H9 (cell line): ENCODE results near the gene MAPKAPK2. TPM values are rescaled to one million over a fixed set of nuclear protein-coding genes. Genes with fewer than 3 reads are reported as not detected.

Source experiments
- DNase-seq: peaks from one replicate; pipeline ENCODE4 v3.0.0-alpha.2; 2017
- H2AFZ ChIP-seq: one replicate; pipeline ENCODE4 v1.6.1; 2013; ENCODE audit warnings: mild to moderate bottlenecking, low read length, control low read depth, moderate library complexity
- H2AK5ac ChIP-seq: 2 replicates; pipeline ENCODE4 v1.6.1; 2013; ENCODE audit warnings: low read length, control low read depth, mixed read lengths; ENCODE audit not compliant: insufficient read length
- H2BK120ac ChIP-seq: one replicate; pipeline ENCODE4 v1.6.1; 2013; ENCODE audit warnings: low read depth, mild to moderate bottlenecking, low read length, control low read depth, inconsistent platforms; ENCODE audit not compliant: poor library complexity, severe bottlenecking
- H2BK12ac ChIP-seq: 2 replicates; pipeline ENCODE4 v1.6.1; 2013; ENCODE audit warnings: low read length, control low read depth, mixed read lengths, low read depth; ENCODE audit not compliant: insufficient read length
- H2BK15ac ChIP-seq: 2 replicates; pipeline ENCODE4 v1.6.1; 2013; ENCODE audit warnings: low read depth, low read length, control low read depth
- H2BK20ac ChIP-seq: one replicate; pipeline ENCODE4 v1.6.1; 2013; ENCODE audit warnings: low read depth, mild to moderate bottlenecking, low read length, control low read depth, inconsistent platforms; ENCODE audit not compliant: poor library complexity, severe bottlenecking
- H2BK5ac ChIP-seq: 2 replicates; pipeline ENCODE4 v1.6.1; 2013; ENCODE audit warnings: low read length, control low read depth, mixed read lengths; ENCODE audit not compliant: insufficient read length
- H3K14ac ChIP-seq: 2 replicates; pipeline ENCODE4 v1.6.1; 2013; ENCODE audit warnings: low read length, control low read depth; ENCODE audit not compliant: insufficient read depth
- H3K18ac ChIP-seq: 2 replicates; pipeline ENCODE4 v1.6.1; 2013; ENCODE audit warnings: low read depth, mild to moderate bottlenecking, mixed read lengths, low read length, control low read depth; ENCODE audit not compliant: insufficient read length
- H3K23ac ChIP-seq: 2 replicates; pipeline ENCODE4 v1.6.1; 2013; ENCODE audit warnings: low read length, control low read depth, mixed read lengths, low read depth; ENCODE audit not compliant: insufficient read length
- H3K23me2 ChIP-seq: 2 replicates; pipeline ENCODE4 v1.6.1; 2013; ENCODE audit warnings: low read depth, mild to moderate bottlenecking, mixed read lengths, low read length, control low read depth; ENCODE audit not compliant: insufficient read length, poor library complexity, severe bottlenecking
- H3K27ac ChIP-seq: 2 replicates; pipeline ENCODE4 v1.5.1; 2013; ENCODE audit warnings: low read length, control low read depth, mixed read lengths, low read depth; ENCODE audit not compliant: insufficient read length
- H3K27me3 ChIP-seq: 2 replicates; pipeline ENCODE4 v1.6.1; 2013; ENCODE audit warnings: low read length, control low read depth, inconsistent platforms; ENCODE audit not compliant: insufficient read depth
- H3K4ac ChIP-seq: 2 replicates; pipeline ENCODE4 v1.6.1; 2013; ENCODE audit warnings: low read depth, mild to moderate bottlenecking, control low read depth, inconsistent platforms, low read length, moderate library complexity
- H3K4me1 ChIP-seq: 2 replicates; pipeline ENCODE4 v1.6.1; 2013; ENCODE audit warnings: low read length, control low read depth, inconsistent platforms; ENCODE audit not compliant: insufficient read depth
- H3K4me2 ChIP-seq: 2 replicates; pipeline ENCODE4 v1.6.1; 2013; ENCODE audit warnings: low read length, control low read depth, mixed read lengths; ENCODE audit not compliant: insufficient read length, insufficient read depth
- H3K56ac ChIP-seq: 2 replicates; pipeline ENCODE4 v1.6.1; 2013; ENCODE audit warnings: low read depth, mild to moderate bottlenecking, mixed read lengths, low read length, control low read depth; ENCODE audit not compliant: insufficient read length
- H3K79me1 ChIP-seq: 2 replicates; pipeline ENCODE4 v1.6.1; 2013; ENCODE audit warnings: low read depth, mild to moderate bottlenecking, moderate library complexity, low read length, control low read depth, inconsistent platforms; ENCODE audit not compliant: insufficient read depth, poor library complexity, severe bottlenecking
- H3K79me2 ChIP-seq: 2 replicates; pipeline ENCODE4 v1.6.1; 2013; ENCODE audit warnings: low read length, control low read depth, inconsistent platforms; ENCODE audit not compliant: insufficient read depth
- H3K9ac ChIP-seq: 2 replicates; pipeline ENCODE4 v1.6.1; 2013; ENCODE audit warnings: low read length, control low read depth, mixed read lengths; ENCODE audit not compliant: insufficient read length; ENCODE audit errors: extremely low read depth
- H3K9me3 ChIP-seq: one replicate; pipeline ENCODE4 v1.6.1; 2013; ENCODE audit warnings: low read depth, low read length, inconsistent platforms; ENCODE audit not compliant: control insufficient read depth
- H3T11ph ChIP-seq: one replicate; pipeline ENCODE4 v1.6.1; 2013; ENCODE audit warnings: mild to moderate bottlenecking, low read length, control low read depth, inconsistent platforms
- H4K20me1 ChIP-seq: one replicate; pipeline ENCODE4 v1.6.1; 2013; ENCODE audit not compliant: control insufficient read depth, insufficient read length, insufficient read depth
- H4K5ac ChIP-seq: 2 replicates; pipeline ENCODE4 v1.6.1; 2013; ENCODE audit warnings: low read depth, mild to moderate bottlenecking, mixed read lengths, low read length, control low read depth; ENCODE audit not compliant: insufficient read length
- H4K8ac ChIP-seq: replicated peaks from 2 replicates; pipeline ENCODE4 v1.6.1; 2013; ENCODE audit warnings: low read length, control low read depth, mixed read lengths, low read depth; ENCODE audit not compliant: insufficient read length
- H4K91ac ChIP-seq: 2 replicates; pipeline ENCODE4 v1.6.1; 2013; ENCODE audit warnings: low read depth, mild to moderate bottlenecking, moderate library complexity, mixed read lengths, low read length, control low read depth; ENCODE audit not compliant: insufficient read length
- H3K27ac Mint-ChIP-seq, 3 experiments: 2 replicates in 2 of 3; 3 replicates in 1 of 3; pipeline ENCODE4 v1.8.0; 2020 to 2021; ENCODE audit warnings: mixed read lengths in 3 of 3, mild to moderate bottlenecking in 1 of 3, moderate library complexity in 1 of 3
- H3K27me3 Mint-ChIP-seq: 2 replicates; pipeline ENCODE4 v1.8.0; 2021; ENCODE audit warnings: low read depth, mild to moderate bottlenecking, moderate library complexity, mixed read lengths
- H3K36me3 Mint-ChIP-seq, 3 experiments: 2 replicates in 2 of 3; 3 replicates in 1 of 3; pipeline ENCODE4 v1.8.0; 2020 to 2021; ENCODE audit warnings: low read depth in 3 of 3, mixed read lengths in 3 of 3; ENCODE audit not compliant: insufficient read depth in 1 of 3
- H3K4me1 Mint-ChIP-seq, 2 experiments: 2 replicates each; pipeline ENCODE4 v1.8.0; 2020; ENCODE audit warnings: mixed read lengths in 2 of 2
- H3K4me3 Mint-ChIP-seq, 2 experiments: 2 replicates in 1 of 2; 3 replicates in 1 of 2; pipeline ENCODE4 v1.8.0; 2020 to 2021; ENCODE audit warnings: mild to moderate bottlenecking in 2 of 2, mixed read lengths in 2 of 2, moderate library complexity in 1 of 2
- H3K9me3 Mint-ChIP-seq, 2 experiments: 2 replicates in 1 of 2; 3 replicates in 1 of 2; pipeline ENCODE4 v1.8.0; 2020; ENCODE audit warnings: mild to moderate bottlenecking in 2 of 2, mixed read lengths in 2 of 2, moderate library complexity in 1 of 2
- WGBS: extraction: QIAGEN DNeasy Blood & Tissue Kit; methylation state at CpG from one replicate; pipeline ENCODE4 v1.1.7; 2013; ENCODE audit warnings: missing lambda C conversion rate, low lambda C conversion rate, mixed read lengths; ENCODE audit not compliant: insufficient read length; ENCODE audit errors: extremely low coverage; 5-methylcytosine and 5-hydroxymethylcytosine counted together
- total RNA-seq: library from RNA; stranded (reverse); gene quantifications from 2 replicates; pipeline ENCODE4 v1.2.1, GENCODE V29; 2021
- TF ChIP-seq, protein P1 (sequence below): fragments of 200-600 bp; sonication (generic); conservative IDR thresholded peaks from 3 replicates; pipeline ENCODE4 v1.8.0; 2021; ENCODE audit warnings: antibody characterized with exemption, mild to moderate bottlenecking

MAPKAPK2 gene
- total RNA-seq, 1 experiment from 2014 or later = 50.1 TPM

DNA sequence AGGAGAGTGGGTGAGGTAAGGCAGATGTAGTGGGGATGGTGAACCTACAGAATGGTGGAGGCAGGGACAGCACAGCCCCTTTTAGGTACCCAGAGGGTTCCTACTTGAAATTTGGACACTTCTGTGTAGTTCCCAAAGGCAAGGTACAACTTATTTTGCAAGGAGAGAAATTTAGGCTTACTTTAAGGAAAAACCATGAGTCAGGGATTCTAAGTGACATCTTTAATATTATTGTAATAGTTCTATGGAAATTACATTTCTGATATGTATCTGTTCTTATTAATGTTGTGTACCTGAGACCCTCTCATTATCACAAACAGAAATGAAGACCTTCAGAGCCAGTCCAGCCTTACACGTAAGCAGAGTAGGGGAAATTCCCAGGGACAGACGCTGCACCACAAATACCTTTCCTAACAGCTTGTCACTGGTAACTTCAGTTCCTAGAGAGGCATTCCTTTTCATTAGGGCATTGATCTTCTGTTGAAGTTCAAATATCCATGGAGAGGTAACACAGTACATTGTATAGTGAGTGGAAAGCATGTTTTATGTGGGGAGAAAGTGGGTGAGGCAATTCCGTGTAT is 41.5 kb upstream of the MAPKAPK2 start:
- Histone ChIP-seq H2BK5ac (no peak overlapping the region), H2BK20ac (no peak overlapping the region), H2AK5ac (no peak overlapping the region), H3K9ac (no peak overlapping the region), H3T11ph (no peak overlapping the region), H2BK15ac (no peak overlapping the region), H2BK120ac (no peak overlapping the region), H3K23ac (no peak overlapping the region), H4K8ac (no peak overlapping the region), H4K5ac (no peak overlapping the region), H4K20me1 (no peaks in the 10 kb centered on the region), H3K56ac (no peak overlapping the region), H3K27me3 (no peaks in the 10 kb centered on the region), H3K79me1 (no peaks in the 10 kb centered on the region), H3K23me2 (no peaks in the 10 kb centered on the region), H3K4me2 (no peak overlapping the region), H2AFZ (no peak overlapping the region), H3K27ac (no peak overlapping the region), H4K91ac (no peak overlapping the region), H3K4me1 (no peaks in the 10 kb centered on the region), H3K18ac (no peak overlapping the region), H3K9me3 (no peaks in the 10 kb centered on the region), H3K14ac (no peak overlapping the region), H3K79me2 (no peaks in the 10 kb centered on the region), H2BK12ac (no peak overlapping the region), H3K4ac (no peak overlapping the region)
- H3K27me3 Mint-ChIP-seq = no peaks in the 10 kb centered on the region
- no peak overlapping the region for H3K27ac Mint-ChIP-seq
- no peaks in the 10 kb centered on the region for H3K9me3 Mint-ChIP-seq
- H3K36me3 Mint-ChIP-seq = peaks cover 2 to 8% (median 6%) of the 10 kb centered on the region in 3 experiments; a peak in 5 of 7 replicates
- TF ChIP-seq, protein P1, sequence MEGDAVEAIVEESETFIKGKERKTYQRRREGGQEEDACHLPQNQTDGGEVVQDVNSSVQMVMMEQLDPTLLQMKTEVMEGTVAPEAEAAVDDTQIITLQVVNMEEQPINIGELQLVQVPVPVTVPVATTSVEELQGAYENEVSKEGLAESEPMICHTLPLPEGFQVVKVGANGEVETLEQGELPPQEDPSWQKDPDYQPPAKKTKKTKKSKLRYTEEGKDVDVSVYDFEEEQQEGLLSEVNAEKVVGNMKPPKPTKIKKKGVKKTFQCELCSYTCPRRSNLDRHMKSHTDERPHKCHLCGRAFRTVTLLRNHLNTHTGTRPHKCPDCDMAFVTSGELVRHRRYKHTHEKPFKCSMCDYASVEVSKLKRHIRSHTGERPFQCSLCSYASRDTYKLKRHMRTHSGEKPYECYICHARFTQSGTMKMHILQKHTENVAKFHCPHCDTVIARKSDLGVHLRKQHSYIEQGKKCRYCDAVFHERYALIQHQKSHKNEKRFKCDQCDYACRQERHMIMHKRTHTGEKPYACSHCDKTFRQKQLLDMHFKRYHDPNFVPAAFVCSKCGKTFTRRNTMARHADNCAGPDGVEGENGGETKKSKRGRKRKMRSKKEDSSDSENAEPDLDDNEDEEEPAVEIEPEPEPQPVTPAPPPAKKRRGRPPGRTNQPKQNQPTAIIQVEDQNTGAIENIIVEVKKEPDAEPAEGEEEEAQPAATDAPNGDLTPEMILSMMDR = no peak
- H3K4me3 Mint-ChIP-seq = no peak overlapping the region; a peak in 1 of 5 replicates
- no CpG with 5 or more reads among the region's 3 CpGs for WGBS
- H3K4me1 Mint-ChIP-seq = peaks cover 8 to 11% of the 10 kb centered on the region in 2 experiments
- no peak for DNase-seq
